GM18499 (cell line): ENCODE results near the gene EGR2.

Experiments used
- ATAC-seq: cut with Tn5 transposase; IDR thresholded peaks from one replicate; pipeline ENCODE4 v1.9.1; 2021; ENCODE audit warnings: moderate number of reproducible peaks; ENCODE audit not compliant: insufficient read depth, unreplicated experiment

EGR2 gene

DNA sequence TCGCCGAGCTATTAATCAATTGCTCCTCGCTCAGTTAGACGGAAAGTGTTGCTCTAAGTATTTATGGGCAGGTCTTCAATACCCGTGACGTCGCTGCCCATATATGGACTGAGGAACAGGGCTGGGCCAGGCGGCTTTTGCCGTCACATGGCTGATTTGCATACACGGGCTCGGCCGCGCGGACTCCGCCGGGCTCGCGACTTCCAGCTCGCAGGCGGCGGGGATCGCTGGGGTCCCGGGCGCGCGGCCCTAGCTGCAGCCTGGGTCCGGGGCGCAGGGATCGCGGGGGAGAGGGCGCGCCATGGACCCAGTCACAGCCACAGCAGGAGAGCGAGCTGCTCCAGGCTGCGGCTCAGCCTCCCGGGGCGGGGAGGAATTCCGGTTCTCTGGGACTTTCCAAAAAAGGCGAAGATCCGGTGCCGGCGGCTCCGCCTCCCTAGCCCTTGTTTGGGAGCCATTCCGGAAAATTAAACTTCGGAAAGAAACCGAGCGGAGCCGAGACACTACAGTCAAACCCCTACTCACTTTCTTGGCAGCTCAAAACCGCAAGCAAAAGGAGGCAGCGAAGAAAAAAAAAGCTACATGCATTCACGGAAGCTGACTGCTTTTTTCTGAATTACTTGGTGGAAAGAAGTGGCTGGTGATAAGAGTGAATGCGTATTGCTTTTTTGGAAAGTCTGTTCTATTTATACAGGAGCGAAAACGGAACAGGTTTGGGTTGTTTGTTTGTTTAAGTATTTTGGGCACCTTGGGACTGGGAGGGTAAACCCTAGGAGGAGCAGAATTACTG lies at the start of gene EGR2:
TSS of gene EGR2 (minus strand) at position 36 of the 790 bp plus-strand sequence. CDS start 337 bp downstream, outside the sequence.
- ATAC-seq = peak; percentile 61

DNA sequence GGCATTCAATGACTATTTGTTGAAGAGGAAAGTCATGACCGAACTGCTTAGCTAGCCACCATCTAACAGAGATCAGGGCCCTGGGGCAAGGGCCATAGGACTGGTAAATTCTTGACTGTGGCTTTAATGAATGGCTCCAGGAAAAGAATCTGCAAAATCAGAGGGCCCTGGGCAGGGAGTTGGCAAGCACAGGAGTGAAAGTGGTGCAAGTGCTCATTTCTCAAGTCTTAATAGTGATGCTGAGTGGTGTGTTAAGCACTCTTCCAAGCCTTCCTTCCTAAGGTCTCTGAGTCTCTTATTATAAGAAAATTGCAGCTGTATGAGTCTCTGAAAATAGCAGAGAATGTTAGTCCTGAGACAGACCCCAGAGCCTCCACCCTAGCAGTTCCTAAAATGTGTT lies 46.3 kb upstream of the EGR2 start:
- ATAC-seq = no peak

DNA sequence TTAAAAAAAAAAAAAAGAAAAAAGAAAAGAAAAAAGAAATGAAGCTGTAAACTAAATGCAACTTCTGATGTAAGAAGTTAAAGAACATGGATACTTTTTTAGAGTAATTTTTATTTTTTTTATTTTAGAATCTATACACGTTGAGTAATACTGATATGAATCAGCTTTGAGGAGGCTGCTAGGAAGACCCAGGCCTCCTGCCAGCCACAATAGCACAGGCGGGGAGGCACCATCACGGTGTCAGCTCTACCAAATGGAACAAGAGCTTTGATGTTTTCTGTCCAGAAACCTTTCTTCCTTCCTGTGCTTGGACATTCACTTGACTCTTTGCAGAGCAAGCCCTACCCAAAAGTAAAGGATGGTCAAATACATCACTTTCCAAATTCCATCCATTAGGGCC lies 45.3 kb upstream of the EGR2 start:
- ATAC-seq = no peak

DNA sequence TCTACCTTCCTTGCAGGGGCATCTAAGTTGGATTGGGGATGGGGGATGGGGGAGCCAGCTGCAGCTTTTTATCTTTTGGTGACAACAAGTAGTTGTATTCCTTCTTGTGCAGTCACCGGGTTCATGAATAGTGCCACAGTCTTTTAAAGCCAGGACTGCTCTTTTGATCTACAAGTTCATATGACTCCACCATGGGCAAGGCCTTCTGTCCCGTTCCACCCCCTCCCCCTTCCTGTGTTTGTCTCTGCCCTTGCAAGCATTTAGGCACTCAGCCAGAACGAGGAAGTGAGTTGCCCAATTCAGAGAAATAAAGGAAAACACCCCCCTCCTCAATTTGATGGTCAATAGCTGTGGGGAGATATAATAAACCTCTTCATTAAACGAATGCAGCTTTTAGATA lies 44.8 kb upstream of the EGR2 start:
- no peak for ATAC-seq

DNA sequence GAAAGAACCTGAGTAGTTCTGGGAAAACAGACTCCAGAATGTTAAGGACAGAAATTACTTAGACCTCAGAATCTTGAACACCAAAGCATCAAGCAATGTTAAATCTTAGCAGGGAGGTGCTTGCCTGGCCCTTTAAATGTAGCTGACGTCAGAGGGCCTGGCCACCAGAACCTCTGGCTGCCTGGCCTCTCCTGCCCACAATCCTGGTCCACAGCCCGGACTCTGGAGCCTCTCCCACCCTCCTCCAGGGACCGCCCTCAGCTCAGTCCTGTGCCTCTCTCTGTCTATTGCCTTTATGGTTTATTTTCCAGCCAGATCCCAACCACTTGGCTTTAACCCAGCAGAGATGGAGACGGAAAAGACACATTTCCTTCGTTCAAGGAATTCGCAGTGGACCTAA lies 42.2 kb upstream of the EGR2 start:
- no peak for ATAC-seq

DNA sequence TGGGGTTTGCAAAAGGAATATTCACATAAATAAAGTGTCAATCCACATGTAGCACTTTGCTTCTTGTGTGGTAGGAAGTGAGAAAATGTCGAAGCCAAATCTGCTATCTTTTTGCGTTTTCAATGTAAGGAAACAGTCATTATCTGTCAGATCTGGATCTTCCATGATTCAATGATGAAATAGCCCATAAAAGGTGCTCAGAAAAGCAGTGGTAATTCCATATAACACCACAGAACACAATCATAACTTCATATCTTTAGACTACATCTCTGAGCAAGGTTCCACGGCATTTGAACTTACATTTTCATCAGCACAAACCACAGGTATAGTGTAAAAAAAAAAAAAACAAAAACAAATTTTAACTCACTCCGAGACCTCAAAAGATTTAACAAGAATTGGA lies 39.9 kb upstream of the EGR2 start:
- no peak for ATAC-seq

DNA sequence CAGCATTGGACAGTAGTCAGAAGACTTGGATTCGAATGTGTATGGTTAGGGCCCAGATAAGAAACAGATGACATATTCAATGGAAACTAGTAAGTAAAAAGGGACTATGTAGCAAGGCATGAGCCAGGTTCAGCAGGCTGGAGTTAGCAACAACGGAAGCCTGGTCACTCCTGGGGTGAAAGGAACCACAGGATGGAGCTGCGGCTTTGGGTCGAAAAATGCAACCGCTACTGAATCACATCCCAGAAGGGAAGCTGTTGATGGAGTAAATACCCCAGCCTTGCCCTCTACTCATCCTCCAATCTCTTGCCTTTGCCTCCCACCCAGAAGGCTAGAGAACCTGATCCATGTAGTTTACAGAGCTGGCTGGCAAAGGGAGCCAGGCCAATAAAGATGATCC lies 37.5 kb upstream of the EGR2 start:
- no peak for ATAC-seq

DNA sequence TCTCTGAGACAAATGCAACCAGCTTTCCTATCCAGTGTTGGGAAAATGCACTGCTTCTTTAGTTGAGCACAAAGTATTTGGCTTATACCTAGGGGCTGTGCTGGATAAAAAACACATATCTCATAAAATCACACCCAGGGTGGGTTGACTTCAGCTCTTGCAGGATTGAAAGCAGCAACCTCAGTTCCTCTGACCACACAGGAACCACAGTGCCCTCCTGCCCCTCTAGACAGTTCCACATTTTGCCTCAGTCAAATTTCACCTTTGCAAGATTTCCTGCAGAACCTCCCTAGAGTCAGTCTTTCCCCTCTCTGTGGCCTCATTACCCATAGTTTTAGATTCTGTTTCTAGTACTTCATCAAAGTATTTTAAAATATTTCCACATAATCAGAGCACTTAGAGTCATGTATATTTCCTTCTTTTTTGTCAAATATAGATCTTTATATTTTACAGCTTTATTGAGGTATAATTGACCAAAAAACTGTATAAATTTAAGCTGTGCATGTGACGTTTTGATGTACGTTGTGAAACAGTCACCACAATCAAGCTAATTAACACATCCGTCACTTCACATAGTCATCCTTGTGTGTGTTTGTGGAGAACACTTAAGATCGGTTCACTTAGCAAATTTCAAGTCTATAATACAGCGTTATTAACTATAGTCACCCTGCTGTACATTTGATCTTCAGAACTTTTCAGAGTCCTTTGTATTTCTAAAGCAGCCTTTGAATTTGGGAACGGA lies 37.0 kb upstream of the EGR2 start:
- ATAC-seq = peak; percentile 51

DNA sequence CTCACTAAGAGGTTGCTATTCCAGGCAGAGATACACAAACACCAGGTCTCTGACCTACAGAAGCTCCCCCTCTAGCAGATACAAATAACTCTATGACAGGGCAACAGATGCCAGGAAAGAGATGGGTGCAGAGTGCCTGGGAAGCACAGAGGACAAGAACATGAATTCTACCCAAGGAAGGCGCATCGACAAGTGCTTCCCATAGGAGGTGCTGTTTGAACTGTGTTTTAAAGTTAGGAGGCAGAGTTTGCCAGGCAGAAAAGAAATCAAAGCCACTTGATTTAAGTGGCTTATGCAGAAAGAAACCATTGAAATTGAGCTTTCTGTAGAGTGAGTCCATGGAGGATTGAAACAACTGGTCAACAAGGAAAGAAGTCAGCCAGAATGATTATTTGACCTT lies 35.3 kb upstream of the EGR2 start:
- no peak for ATAC-seq

DNA sequence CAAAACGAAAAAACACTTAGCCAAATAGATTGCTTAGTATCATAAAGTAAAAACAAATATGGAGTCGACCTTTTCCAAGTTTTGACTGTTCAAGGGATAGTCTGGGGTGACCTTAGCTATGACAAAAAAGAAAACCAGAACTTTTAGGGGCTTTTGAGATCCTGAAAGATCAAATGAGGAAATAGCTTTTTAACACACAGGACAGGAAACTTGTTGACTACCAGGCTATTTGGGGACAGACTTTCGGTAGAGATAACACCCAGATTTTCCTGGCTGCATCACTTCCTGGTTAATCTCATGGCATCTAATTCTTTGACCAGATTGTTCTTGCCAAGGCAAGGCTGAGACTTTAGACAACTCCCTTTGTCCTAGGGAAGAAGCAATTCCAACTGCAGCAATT lies 34.5 kb upstream of the EGR2 start:
- no peak for ATAC-seq

DNA sequence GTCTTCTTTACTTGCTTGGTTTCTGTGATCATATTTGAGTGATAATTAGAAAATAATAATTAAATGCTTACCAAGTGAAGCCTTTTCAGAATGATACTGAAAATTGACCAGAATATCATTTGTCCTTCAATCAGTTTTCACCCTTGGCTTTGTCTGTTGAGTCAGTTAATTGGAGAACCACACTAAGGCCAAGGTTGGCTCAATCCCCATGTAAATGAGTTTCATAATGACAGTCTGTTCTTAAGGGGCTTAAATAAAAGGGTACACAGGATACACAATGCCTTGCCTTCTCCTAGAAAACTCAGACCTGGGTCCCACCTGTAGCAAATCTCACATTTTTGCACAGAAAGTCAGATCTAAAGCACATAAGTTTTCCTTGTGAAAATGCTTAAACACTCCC lies 31.3 kb upstream of the EGR2 start:
- no peak for ATAC-seq

DNA sequence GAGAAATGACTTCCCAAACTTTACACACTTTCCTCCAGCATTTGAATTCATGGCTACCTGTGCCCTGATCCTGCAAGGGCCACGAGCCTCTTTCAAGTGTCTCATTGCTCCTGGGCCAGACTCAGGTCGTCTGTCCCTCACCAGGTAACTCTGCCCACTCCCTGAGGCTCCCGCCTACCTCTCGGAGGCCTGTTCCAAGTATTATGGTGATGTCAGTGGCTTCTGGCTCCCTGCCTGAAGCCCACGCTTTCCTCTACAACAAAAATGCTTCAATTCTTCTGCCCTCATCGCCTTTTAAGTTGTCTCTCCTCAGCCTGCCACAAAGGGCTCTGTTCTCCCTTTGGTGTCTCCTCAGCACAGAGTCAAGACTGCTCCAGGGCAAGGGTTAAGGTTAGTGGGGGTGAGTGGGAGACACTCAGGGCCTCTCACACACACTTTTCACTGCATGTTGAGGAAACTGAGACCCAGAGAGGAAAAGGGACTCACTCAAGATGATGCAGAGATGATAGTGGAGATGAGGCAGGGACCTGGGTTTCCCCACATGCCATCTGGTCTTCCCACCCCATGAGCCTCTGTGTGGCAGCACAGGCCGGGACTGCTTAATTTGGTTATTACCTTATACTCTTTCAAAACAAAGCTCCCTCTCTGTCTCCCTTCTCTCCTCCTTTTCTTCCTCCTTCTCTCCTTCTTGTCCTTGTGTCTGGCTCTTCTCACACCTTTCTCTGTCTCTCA lies 28.3 kb upstream of the EGR2 start:
- ATAC-seq = no peak

DNA sequence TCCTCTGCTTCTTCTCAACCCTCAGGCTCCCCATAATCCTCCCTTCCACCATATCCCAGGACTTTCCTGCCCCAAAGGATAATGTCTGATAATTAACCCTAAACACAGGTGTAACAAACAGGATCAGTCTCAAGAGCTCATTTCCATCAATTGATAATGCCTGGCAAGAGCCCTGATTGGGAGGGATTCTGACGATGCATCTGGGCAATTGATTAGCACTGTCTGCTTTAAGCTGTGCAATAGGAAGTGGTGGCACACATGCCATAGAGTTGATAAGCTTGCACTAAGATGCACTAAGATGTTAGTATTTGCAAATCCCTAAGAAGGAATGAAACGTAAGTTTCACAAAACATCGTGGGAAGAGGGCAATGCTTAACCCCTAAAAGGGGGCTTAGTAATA lies 27.4 kb upstream of the EGR2 start:
- no peak for ATAC-seq

DNA sequence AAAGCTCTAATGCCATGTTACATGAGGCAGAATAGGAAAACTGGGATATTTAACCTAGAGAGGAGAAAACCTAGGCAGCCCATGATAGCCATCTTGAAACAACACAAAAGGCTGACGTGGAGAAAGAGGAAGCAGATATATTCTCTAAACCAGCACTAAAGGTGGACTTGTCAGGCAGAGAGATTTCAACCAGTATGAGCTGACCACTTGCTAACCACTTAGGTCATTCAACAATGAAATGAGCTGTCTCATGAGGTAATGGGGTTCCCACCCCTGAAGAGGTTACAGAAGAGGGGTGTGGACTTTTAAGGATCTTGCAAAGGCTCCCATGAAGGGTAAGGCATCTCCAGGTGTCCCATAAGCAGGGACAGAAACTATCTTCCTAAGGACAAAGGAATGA lies 26.8 kb upstream of the EGR2 start:
- ATAC-seq = no peak

DNA sequence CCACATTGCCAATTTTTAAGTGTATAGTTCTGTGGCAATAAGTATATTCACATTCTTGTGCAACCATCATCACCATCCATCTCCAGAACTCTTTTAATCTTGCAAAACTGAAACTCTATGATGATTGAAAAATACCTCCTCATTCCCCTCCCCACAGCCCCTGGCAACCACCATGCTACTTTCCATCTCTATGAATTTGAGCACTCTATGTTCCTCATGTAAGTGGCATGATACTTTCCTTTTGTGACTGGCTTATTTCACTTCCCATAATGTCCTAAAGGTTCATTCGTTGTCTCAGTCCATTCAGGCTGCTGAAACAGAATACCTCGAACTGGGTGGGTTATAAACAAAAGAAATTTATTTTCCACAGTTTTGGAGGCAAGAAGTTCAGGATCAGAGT lies 23.4 kb upstream of the EGR2 start:
- ATAC-seq = no peak

DNA sequence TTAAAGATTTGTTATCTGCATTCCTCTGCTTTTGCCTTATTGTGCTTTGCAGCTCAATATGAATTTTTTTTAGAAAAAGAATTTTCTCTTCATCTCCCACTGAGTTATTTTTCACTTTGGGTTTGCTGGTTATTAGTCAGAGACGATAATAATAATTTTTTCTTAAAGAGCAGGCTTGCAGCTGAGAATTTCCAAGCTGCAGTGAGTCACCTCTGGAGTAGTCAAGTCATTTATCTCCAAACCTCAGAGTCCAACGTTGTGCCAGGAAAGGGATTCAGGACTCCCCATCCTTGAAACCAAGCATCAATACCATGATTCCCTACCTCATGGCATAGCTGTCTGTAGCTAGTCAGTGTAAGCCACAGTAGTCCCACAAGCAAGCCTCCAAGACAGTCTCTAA lies 15.2 kb upstream of the EGR2 start:
- no peak for ATAC-seq

DNA sequence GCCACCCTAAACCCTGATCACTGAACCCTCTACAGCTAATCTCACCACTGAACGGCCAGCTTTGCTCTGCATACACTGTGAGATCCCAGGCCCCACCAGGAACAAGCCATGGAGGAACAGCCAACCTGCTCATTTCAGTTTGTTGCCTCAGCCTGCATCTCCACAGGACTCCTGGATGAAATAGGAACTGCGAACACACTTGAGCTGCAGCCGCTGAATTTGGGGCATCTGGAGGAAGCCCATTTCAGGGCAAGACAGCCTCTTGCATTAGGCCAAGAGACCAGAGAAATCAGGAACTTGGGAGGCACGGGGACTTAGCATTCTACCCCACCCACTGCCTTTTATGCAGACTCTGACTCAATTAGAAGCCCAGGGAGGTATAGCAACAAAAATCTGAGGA lies 14.5 kb upstream of the EGR2 start:
- ATAC-seq = no peak

DNA sequence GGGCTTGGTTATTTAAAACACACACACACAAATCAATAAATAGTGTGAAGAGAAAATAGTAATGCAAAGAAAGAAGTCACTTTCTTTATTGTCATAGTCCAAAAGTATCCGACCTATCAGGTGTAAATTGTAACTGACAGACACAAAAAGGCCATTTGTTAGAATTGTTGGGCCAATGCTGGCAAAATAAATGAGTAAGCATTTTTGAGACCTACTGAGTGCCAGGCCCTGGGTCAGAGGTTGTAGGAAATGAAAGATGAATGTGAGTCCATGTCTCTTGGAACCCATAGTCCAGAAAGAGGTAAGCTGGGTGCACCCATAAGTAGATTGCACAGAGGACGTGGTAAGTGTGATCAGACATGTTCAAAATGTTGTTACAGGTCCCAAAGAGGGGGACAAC lies 13.5 kb upstream of the EGR2 start:
- ATAC-seq = no peak

DNA sequence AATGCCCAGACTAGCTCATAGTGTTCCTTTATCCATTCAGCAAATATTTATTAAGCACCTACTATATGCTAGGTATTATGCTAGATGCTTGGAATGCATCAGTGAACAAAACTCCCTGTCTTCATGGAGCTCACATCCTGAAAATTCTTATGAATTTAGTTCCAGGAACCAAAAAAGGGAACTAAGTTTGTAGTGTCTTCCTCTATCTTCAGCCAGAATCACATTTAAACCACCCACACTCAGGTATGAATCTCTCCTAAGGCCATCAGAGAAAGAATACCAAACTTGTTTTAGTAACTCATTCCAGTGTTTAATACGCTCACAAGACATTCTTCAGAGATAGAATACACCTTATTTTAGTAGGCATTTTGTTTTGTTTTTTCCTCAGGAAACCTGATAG lies 10.1 kb upstream of the EGR2 start:
- ATAC-seq = no peak

DNA sequence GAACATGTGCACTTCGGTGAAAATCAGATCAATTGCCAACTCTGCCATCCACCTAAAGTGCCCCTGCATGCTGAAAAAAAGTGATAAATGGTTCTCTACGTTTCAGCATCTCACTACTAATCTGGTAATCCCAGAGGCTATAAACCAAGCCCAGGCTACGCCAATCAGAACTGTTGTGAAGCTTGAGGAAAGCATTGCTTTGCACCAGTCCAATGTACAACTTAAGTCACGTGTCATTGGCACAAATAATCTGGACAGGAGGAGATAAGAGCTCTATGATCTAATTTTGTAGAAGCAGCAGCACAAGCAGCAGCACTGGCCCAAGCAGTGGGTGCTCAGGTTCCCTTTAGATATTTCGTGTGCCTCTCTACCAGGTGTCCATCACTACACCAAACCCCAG lies 4.4 kb upstream of the EGR2 start:
- no peak for ATAC-seq
